ENCODE results near the gene SLC66A2.
"Not testable (repeated sequence)": the region's sequence is repeated elsewhere in the genome, so short reads cannot be mapped to it uniquely, and the experiment has no call there.

DNA sequence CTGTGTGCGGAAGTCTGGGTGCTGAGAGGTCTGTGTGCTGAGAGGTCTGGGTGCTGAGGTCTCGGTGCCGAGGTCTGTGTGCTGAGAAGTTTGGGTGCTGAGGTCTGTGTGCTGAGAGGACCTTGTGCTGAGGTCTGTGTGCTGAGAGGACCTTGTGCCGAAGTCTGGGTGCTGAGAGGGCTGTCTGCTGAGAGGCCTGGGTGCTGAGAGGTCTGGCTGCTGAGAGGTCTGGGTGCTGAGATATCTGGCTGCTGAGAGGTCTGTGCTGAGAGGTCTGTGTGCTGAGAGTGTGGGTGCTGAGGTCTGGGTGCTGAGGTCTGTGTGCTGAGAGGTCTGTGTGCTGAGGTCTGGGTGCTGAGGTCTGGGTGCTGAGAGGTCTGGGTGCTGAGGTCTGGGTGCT, 86.5 kb downstream of the SLC66A2 start:
- TF ChIP-seq, protein P1, sequence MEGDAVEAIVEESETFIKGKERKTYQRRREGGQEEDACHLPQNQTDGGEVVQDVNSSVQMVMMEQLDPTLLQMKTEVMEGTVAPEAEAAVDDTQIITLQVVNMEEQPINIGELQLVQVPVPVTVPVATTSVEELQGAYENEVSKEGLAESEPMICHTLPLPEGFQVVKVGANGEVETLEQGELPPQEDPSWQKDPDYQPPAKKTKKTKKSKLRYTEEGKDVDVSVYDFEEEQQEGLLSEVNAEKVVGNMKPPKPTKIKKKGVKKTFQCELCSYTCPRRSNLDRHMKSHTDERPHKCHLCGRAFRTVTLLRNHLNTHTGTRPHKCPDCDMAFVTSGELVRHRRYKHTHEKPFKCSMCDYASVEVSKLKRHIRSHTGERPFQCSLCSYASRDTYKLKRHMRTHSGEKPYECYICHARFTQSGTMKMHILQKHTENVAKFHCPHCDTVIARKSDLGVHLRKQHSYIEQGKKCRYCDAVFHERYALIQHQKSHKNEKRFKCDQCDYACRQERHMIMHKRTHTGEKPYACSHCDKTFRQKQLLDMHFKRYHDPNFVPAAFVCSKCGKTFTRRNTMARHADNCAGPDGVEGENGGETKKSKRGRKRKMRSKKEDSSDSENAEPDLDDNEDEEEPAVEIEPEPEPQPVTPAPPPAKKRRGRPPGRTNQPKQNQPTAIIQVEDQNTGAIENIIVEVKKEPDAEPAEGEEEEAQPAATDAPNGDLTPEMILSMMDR (IDR thresholded peaks at IDR 0.05): not testable (repeated sequence)
- TF ChIP-seq EZH2, EZH2phosphoT487 (IDR thresholded peaks at IDR 0.05): not testable (repeated sequence)
